ENCODE results near the gene OR6M1.

- no peak for TF ChIP-seq EP300 (IDR thresholded peaks at IDR 0.05)
- TF ChIP-seq, protein P1, sequence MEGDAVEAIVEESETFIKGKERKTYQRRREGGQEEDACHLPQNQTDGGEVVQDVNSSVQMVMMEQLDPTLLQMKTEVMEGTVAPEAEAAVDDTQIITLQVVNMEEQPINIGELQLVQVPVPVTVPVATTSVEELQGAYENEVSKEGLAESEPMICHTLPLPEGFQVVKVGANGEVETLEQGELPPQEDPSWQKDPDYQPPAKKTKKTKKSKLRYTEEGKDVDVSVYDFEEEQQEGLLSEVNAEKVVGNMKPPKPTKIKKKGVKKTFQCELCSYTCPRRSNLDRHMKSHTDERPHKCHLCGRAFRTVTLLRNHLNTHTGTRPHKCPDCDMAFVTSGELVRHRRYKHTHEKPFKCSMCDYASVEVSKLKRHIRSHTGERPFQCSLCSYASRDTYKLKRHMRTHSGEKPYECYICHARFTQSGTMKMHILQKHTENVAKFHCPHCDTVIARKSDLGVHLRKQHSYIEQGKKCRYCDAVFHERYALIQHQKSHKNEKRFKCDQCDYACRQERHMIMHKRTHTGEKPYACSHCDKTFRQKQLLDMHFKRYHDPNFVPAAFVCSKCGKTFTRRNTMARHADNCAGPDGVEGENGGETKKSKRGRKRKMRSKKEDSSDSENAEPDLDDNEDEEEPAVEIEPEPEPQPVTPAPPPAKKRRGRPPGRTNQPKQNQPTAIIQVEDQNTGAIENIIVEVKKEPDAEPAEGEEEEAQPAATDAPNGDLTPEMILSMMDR (IDR thresholded peaks at IDR 0.05), result no peak
These were observed 48.2 kb downstream of the OR6M1 start for GRCh38 chr11:123757976-123758375.

Measured in tibial nerve (tissue), 4 donors.